ENCODE results near the gene KLF13.
A peak's percentile ranks its signal among the peaks of the same experiment; 100 is the strongest.

The KLF13 gene

GRCh38 chr15:31387479-31388118 lies 61.0 kb downstream of the KLF13 start:
- peak; percentile 24 for DNase-seq

- no peak for DNase-seq
Observed at GRCh38 chr15:31389576-31389975, 62.9 kb downstream of the KLF13 start.

GRCh38 chr15:31390029-31390428 lies 63.4 kb downstream of the KLF13 start:
- DNase-seq = no peak

- no peak for DNase-seq
Observed at GRCh38 chr15:31390777-31391486, 64.3 kb downstream of the KLF13 start.

- DNase-seq = peak; percentile 83
Observed at GRCh38 chr15:31391687-31392671, 65.3 kb downstream of the KLF13 start.

DNA sequence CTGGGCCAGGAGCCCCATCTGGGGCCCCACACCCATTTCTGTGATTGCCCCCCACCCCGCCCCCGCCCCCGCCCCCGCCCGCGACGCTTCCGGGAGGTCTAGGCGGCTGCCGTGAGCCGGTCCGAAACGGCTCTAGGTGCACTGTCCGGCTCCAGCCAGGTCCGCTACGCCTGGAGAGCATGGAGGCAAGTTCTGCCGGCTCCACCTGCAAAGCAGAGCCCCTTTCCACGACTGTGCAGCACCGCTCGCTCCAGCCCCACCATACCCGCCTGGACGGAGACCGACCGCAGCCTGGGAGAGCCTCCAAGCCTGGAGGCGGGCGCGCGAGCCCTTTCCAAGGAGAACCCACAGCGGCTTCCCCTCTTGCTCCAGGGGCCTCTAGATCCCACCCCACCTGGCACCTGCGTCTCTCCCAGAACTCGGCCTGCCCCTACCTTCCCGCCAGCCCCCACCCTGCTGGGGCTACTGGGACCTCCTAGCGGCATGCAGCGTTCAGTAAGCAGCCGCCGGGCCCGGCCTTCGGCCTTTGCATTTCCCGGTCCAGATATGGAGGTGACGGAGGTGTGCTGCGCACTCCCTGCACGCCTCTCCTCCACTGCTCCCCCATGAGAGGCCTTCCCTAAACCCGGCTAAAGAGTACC lies 66.2 kb downstream of the KLF13 start:
- DNase-seq = no peak

DNA sequence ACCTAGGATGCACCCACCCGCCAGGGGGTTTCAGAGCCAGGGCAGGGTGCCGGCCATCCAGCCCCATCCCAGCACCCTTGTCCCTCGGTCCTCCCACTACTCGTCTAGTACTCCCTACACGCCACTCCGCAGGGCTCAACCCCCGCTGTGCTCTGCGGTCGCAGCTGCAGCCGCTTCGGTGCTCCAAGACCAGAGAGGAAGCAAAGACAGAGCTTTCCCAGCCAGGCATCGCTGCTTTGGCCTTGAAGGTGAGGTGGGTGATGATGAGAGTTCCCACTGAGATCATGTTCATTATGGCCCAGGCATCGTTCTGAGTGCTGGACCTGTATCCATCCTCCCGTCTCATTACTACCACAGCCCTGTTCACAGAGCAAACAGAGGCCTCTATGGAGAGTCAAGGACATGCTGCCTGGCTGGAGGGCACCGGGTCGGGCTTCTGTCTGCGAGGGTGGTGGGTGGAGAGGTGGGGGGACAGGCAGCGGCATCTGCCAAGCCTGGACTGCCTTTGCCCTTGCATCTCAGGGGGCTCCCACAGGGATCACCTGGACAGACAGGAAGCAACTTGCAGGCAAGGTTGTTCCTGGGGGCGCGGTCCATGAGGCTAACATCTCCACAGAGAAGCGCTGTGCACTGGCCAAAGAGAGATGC lies 66.9 kb downstream of the KLF13 start:
- no peak for DNase-seq

DNA sequence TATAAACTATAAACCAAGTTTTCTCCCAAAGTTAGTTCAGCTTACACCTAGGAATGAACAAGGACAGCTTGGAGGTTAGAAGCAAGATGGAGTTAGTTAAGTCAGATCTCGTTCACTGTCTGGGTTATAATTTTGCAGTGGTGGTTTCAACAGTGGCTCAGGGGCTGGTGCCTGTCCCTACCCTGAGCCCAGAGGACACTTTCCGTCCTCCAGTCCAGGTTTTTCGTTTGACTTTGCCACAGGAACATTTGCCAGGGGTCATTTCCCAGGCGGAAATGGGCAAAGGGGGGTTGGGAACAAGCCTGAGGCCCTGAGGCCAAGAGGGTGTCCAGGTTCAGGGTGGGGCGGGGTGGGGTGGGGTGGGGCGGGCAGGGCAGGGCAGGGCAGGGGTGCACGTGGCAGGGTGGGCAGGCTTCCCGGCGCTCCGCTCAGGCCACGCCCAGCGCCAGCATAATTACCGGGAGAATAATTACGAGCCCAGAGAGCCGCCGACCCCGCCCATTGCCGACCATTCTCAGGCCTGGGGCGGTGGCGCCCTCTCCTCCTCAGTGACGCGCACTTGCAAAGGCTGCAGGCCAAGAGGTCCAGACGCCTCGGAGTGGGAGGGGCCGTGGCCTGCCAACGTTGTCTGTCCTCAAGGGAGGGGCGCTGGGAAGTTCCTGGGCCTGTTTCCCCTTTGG lies 70.4 kb downstream of the KLF13 start:
- no peak for DNase-seq

DNA sequence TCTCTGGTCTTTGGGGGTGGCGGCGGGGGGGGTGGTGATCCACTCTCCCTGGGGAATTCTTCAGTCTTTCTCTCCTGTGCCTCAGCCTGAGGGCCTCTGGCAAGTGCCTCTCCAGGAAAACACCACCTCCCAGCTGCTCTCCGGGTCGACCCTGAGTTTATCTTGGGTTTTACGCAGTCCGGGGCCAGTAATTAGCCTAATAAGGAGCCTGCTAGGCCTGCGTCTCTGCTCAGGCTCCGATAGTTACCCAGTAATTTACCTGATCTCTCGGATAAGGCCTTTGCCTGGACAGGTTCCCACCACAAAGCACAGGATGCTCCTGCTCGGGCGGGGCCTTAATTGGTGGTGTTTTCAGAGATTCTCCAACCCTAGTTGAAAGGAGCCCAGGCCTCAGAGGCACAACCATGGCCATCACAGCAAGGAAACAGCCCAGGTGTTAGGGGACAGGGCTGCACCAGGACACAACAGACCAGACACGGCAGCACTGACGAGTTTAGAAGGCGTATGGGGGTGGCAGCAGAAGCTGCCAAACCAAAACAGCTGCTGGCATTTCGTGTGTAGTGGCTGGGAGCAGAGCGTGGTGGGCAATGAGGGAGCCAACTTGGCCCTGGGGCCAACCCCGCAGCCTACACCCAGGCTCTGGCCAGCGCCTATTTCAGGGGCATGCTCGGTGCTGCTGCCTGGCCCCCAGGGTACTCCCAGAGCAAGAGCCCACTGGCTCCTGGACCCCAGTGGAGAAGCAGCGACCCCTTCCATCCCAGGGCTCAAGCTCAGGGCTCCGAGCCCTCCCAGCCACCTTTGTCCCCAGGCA lies 71.4 kb downstream of the KLF13 start:
- no peak for DNase-seq

DNA sequence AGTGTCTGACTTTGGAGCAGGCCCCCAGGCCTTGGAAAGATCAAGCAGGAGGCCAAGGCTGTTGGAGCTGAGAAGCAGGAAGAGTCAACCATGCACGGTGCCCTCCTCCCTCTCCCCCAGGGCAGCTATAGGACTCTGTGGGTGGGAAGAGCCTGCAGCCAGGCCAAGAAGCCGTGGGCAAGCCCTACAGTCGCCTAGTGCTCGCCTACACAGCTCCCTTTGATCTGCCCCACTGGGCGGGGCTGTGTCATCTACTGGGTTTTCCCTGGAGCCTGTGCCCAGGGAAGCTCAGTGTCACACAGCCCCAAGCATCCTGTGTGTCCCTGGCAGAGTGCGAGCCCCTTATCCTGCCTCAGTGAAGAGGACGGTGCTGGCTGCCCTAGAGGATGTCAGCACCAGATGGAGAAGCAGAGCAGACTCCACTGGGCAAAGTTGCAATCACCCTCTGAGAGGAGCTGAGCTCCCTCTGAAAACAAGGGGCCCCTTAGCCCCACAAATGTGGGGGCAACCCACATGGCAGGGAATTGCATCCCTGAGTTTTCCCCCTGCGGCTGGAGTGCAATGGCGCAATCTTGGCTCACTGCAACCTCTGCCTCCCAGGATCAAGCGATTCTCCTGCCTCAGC lies 72.2 kb downstream of the KLF13 start:
- DNase-seq = peak; percentile 30

DNA sequence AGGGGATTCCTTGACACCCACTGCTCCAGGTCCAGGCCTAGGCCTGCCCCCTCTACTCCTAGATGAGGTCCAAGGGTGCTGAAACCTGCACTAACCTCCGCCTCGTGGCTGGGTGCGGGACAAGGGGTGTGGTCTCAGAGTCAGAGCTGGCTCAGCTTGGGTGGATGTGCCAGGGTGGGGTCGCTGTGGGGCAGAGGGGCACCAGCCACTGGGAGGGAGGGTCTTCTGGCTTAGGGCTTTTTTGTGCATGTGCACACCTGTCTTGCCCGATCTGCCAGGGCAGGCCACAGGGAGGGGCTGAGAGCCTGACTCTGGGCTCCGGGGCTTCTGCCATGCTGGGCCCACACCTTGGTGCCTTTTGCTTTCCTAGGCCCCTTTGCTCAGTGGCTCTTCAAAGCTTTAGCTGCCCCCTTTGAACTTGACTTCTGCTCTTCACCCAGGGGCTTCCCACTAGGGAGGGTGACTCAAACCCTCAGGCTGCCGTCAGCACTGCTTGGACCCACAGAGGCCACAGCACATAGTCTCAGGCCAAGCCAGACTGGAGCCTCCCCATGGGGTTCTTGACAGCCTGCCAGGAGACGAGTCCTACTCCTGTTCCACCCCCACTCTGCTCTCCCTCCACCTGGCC lies 73.0 kb downstream of the KLF13 start:
- no peak for DNase-seq

DNA sequence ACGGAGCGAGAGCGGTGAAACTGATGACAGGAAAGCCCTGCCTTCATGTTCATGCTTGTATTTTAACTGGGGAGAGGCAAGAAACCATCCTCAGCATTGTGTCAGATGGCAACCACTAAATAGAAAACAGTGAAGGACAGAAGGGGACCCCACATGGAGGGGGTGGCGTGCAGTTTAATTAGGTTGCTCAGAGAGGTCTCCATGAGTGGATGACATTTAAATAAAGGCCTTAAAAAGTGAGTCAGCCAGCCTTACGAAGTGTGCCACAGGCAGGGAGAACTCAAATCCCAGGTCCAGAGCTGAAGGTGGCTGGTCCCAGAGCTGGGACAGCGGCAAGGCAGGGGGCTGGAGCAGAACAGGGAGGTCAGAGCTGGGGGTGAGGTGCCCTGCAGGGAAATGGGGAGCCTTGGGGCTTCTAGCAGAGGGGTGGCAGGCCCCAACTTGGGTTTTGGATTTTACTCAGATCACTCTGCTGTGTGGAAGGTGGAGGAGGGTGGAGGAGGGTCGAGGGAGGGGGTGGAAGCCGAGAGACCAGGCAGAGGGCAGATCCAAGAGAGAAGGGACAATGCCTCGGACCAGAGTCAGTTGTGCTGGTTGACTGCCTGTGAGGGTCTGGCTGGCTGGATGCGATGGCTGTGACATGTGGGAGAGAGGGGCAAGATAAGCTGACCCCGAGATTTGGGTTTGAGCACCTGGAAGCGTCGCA lies 73.7 kb downstream of the KLF13 start:
- no peak for DNase-seq

DNA sequence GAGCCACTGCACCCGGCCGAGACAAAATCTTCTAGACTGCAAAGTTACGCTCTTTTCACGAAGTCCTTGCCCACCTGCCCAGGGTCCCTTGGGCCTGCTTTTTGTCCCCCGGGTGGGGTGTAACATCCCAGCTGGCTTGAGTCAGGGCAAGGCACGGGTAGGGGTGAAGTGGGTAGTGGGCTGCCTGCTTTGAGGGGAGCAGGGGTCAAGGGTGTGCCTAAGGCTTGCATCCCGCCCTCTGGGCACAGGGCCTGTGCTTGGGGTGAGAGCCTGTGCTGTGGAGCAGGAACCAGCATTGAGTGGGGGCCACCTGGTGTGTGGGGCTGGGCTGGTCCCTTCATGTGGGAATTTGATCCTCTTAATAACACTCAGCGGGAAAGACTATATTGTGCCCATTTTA lies 74.6 kb downstream of the KLF13 start:
- no peak for DNase-seq

DNA sequence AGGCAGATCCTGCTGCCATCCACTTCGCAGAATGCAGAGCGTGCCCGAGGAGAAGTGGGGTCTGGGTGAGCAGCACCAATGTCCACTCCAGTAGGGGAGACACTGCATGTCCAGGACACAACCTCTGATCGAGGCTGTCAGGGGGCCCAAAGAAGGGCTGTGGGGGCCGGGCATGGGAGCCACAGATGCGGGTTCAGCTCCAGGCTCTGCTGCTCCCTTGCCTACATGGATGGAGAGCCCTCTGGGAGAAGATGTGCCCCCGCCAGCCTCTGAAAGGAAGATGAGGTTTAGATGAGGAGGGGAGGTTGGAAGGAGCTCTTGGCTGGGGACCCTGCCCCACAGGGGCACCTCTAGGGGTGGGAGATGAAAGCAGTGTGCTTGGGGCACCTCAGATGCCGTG lies 75.4 kb downstream of the KLF13 start:
- no peak for DNase-seq

- no peak for DNase-seq
Observed at GRCh38 chr15:31402511-31403056, 75.9 kb downstream of the KLF13 start.

- no peak for DNase-seq
Observed at GRCh38 chr15:31403096-31403495, 76.5 kb downstream of the KLF13 start.

DNA sequence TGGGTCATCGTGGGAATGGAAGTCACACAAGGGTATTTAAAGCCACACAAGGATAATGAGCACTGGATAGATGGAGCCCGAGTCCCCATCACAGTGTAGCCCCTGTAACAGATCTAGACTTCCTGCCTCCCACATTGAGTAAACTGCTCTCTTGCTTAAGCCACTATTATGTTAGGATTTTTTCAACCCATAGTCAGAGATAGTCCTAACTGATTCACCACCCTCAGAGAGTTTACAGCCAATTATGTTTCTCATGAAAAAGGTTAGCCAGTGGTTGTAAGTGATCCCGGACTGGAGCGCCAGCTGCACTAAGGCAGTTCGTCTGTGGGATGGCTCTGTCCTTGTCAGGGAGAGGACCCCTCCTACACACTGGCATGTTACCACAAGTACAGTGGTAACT lies 77.0 kb downstream of the KLF13 start:
- DNase-seq = no peak

DNA sequence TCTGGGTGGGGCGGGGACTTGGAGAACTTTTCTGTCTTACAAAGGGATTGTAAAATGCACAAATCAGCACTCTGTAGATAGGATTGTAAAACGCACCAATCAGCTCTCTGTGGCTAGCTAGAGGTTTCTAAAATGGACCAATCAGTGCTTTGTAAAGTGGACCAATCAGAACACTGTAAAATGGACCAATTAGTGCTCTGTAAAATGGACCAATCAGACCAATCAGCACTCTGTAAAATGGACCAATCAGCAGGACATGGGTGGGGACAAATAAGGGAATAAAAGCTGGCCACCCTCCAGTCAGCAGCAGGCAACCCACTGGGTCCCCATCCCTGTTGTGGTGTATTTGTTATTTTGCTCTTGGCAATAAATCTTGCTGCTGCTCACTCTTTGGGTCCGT lies 77.7 kb downstream of the KLF13 start:
- no peak for DNase-seq
